Lung (tissue), 12 donors: ENCODE measurements around the gene RNU6-9. TPM values are rescaled to one million over a fixed set of nuclear protein-coding genes. Genes with fewer than 3 reads are reported as not detected.
A peak's percentile ranks its signal among the peaks of the same experiment; 100 is the strongest.

ENCODE experiments used
- ATAC-seq: fragments of 200-7000 bp; cut with Tn5 transposase; one replicate; pipeline ENCODE4 v1.9.1; 2020; ENCODE audit warnings: moderate number of reproducible peaks; ENCODE audit not compliant: insufficient read depth, low FRiP score
- DNase-seq, 3 donors: peaks; one replicate each; pipeline ENCODE4 v3.0.0-alpha.2; 2013 to 2017
- H3K27ac ChIP-seq, 2 donors: one replicate each; pipeline ENCODE4 v1.5.1; 2013; ENCODE audit warnings: mild to moderate bottlenecking in 2 of 2, moderate library complexity in 2 of 2, control low read depth in 1 of 2, inconsistent platforms in 1 of 2, low read depth in 1 of 2, low read length in 1 of 2
- H3K27me3 ChIP-seq, 3 donors: one replicate each; pipeline ENCODE4 v1.5.1; 2013; ENCODE audit warnings: low read length in 2 of 3; ENCODE audit not compliant: control insufficient read depth in 3 of 3, insufficient read depth in 3 of 3
- H3K36me3 ChIP-seq, 4 donors: one replicate each; pipeline ENCODE4 v1.5.1; 2013; ENCODE audit warnings: low read length in 4 of 4, mild to moderate bottlenecking in 1 of 4, moderate library complexity in 1 of 4; ENCODE audit not compliant: control insufficient read depth in 4 of 4, insufficient read depth in 4 of 4
- H3K4me1 ChIP-seq, 5 donors: one replicate each; pipeline ENCODE4 v1.5.1; 2013; ENCODE audit warnings: low read length in 5 of 5, mild to moderate bottlenecking in 2 of 5, moderate library complexity in 1 of 5; ENCODE audit not compliant: control insufficient read depth in 5 of 5, insufficient read depth in 5 of 5
- H3K4me3 ChIP-seq: one replicate; pipeline ENCODE4 v1.5.1; 2013; ENCODE audit warnings: mild to moderate bottlenecking, control low read depth, moderate library complexity
- H3K9ac ChIP-seq, 2 donors: one replicate each; pipeline ENCODE4 v1.5.1; 2013; ENCODE audit warnings: low read length in 2 of 2, control low read depth in 1 of 2; ENCODE audit not compliant: insufficient read depth in 1 of 2
- H3K9me3 ChIP-seq, 4 donors: one replicate each; pipeline ENCODE4 v1.5.1; 2013; ENCODE audit warnings: low read length in 3 of 4, mild to moderate bottlenecking in 1 of 4, moderate library complexity in 1 of 4; ENCODE audit not compliant: control insufficient read depth in 4 of 4, insufficient read depth in 3 of 4
- CTCF ChIP-seq: IDR thresholded peaks from 2 replicates; pipeline ENCODE4 v1.5.1; 2012; ENCODE audit warnings: mild to moderate bottlenecking; ENCODE audit errors: control extremely low read depth, extremely low read depth
- WGBS, 2 donors: extraction: QIAGEN DNeasy Blood & Tissue Kit; methylation state at CpG; one replicate each; pipeline ENCODE4 v1.1.7; 2013; 5-methylcytosine and 5-hydroxymethylcytosine counted together
- polyA plus RNA-seq, 2 donors: library from polyadenylated mRNA; stranded (reverse); fragments of 200-250 nt; gene quantifications; one replicate each; pipeline ENCODE4 v1.2.1, GENCODE V29; 2013
- total RNA-seq, 2 donors: library from RNA; depleted of rRNA in 1 of 2; stranded (reverse); fragments of >200 nt in 1 of 2; gene quantifications; one replicate each; pipeline ENCODE4 v1.2.1, GENCODE V29; 2014 to 2021
- donor health status: control.
- donor health status: control.
- donor health status: Bipolar disorder and iron deficiency.
- donor health status: healthy.
- donor health status: DM: yes; HTN: yes; CAD: no.

Gene RNU6-9
- total and polyA plus RNA-seq, 4 donors, result not detected

- DNase-seq (peak in 1 of 3 donors; percentile 59), ATAC-seq (no peak)
- Histone ChIP-seq H3K9ac (no peak overlapping the region), H3K9me3 (no peaks in the 10 kb centered on the region), H3K27ac (peak overlapping the region in 1 of 2 donors; percentile 67), H3K4me1 (peaks cover 0 to 20% (median 12%) of the 10 kb centered on the region in 5 donors), H3K36me3 (peaks cover 0 to 60% (median 22%) of the 10 kb centered on the region in 4 donors), H3K27me3 (no peaks in the 10 kb centered on the region), H3K4me3 (no peak overlapping the region)
- 90 to 93% methylated on average over 21 to 22 of the region's 33 CpGs for WGBS, 2 donors
- TF ChIP-seq CTCF, result no peak
These were observed 21.6 kb upstream of the RNU6-9 start for GRCh38 chr19:871446-872265.

GRCh38 chr19:872266-872951 lies 20.9 kb upstream of the RNU6-9 start:
- Histone ChIP-seq H3K36me3 (peaks cover 0 to 66% (median 21%) of the 10 kb centered on the region in 4 donors), H3K27me3 (no peaks in the 10 kb centered on the region), H3K27ac (peak overlapping the region in 1 of 2 donors; percentile 67), H3K4me1 (peaks cover 0 to 20% (median 12%) of the 10 kb centered on the region in 5 donors), H3K9me3 (no peaks in the 10 kb centered on the region), H3K4me3 (no peak overlapping the region), H3K9ac (no peak overlapping the region)
- TF ChIP-seq CTCF, result no peak
- peak; percentile 63 for ATAC-seq
- 62 to 75% methylated on average over 26 to 27 of the region's 27 CpGs for WGBS, 2 donors
- DNase-seq, result peak in 1 of 3 donors; percentile 64

GRCh38 chr19:873084-873483 lies 20.2 kb upstream of the RNU6-9 start:
- WGBS, 2 donors, result 73 to 87% methylated on average over 8 to 13 of the region's 13 CpGs
- ATAC-seq (peak; percentile 39), DNase-seq (peak in 2 of 3 donors; percentile 41)
- Histone ChIP-seq H3K4me3 (no peak overlapping the region), H3K9me3 (no peaks in the 10 kb centered on the region), H3K27ac (no peak overlapping the region), H3K9ac (no peak overlapping the region), H3K27me3 (no peaks in the 10 kb centered on the region), H3K4me1 (peaks cover 0 to 20% (median 12%) of the 10 kb centered on the region in 5 donors), H3K36me3 (peaks cover 0 to 61% (median 17%) of the 10 kb centered on the region in 4 donors)
- TF ChIP-seq CTCF, result no peak
